Neutrophil (primary cell): ENCODE measurements around the gene PPIB.

ENCODE experiments used
- H3K27ac ChIP-seq: fragments of 200-600 bp; sonication (generic); 2 replicates; pipeline ENCODE4 v1.5.1; 2016; ENCODE audit warnings: mild to moderate bottlenecking, moderate library complexity
- H3K27me3 ChIP-seq: fragments of 200-600 bp; sonication (generic); 2 replicates; pipeline ENCODE4 v1.6.0; 2016; ENCODE audit warnings: mild to moderate bottlenecking
- H3K36me3 ChIP-seq: fragments of 200-600 bp; sonication (generic); 2 replicates; pipeline ENCODE4 v1.5.1; 2017
- H3K4me1 ChIP-seq, 2 experiments: fragments of 200-600 bp in 1 of 2; sonication (generic) in 1 of 2; 1 replicate in 1 of 2; 2 replicates in 1 of 2; pipeline versions ENCODE4 v1.5.1 to v1.6.1; 2013 to 2016; ENCODE audit warnings: low read depth in 1 of 2, low read length in 1 of 2, mild to moderate bottlenecking in 1 of 2, moderate library complexity in 1 of 2; ENCODE audit not compliant: control insufficient read depth in 1 of 2, insufficient read depth in 1 of 2
- H3K4me3 ChIP-seq, 2 experiments: fragments of 200-600 bp in 1 of 2; sonication (generic) in 1 of 2; 1 replicate in 1 of 2; 2 replicates in 1 of 2; pipeline ENCODE4 v1.5.1; 2013 to 2016; ENCODE audit warnings: low read depth in 1 of 2, low read length in 1 of 2, mild to moderate bottlenecking in 1 of 2, moderate library complexity in 1 of 2
- H3K9me3 ChIP-seq: fragments of 200-600 bp; sonication (generic); 2 replicates; pipeline ENCODE4 v1.5.1; 2016
- TF ChIP-seq, protein P1 (sequence below): fragments of 200-600 bp; sonication (generic); IDR thresholded peaks from 2 replicates; pipeline ENCODE4 v1.5.1; 2016; ENCODE audit warnings: antibody characterized with exemption

Gene PPIB

DNA sequence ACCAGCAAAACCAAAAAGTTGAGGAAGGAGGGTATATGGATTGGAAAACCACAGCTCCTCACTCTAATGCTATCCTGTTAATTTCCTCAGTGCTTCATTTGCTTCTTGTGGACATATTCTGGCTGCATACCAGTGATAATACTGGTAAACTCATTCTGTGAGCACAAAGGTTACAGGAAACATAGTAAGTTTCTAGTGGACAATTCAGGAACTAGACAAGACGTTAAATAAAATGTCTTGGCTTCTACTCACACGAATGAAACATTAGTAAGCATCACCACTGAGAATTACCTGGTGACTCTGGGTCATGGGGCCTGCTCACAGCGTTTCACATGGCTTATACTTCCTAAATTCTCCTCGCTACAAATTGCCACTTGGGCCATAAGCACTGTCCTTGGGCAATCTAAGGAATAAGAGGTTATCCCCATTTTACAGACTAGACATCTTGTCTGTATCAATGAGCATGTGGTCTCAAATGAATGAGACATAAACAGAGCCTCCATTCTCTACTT is 20.1 kb upstream of the PPIB start:
- Histone ChIP-seq H3K36me3 (peaks cover 15% of the 10 kb centered on the region), H3K9me3 (no peaks in the 10 kb centered on the region), H3K4me1 (peaks cover 6 to 10% of the 10 kb centered on the region in 2 experiments), H3K27me3 (no peaks in the 10 kb centered on the region), H3K27ac (no peak overlapping the region), H3K4me3 (no peak overlapping the region)
- TF ChIP-seq, protein P1, sequence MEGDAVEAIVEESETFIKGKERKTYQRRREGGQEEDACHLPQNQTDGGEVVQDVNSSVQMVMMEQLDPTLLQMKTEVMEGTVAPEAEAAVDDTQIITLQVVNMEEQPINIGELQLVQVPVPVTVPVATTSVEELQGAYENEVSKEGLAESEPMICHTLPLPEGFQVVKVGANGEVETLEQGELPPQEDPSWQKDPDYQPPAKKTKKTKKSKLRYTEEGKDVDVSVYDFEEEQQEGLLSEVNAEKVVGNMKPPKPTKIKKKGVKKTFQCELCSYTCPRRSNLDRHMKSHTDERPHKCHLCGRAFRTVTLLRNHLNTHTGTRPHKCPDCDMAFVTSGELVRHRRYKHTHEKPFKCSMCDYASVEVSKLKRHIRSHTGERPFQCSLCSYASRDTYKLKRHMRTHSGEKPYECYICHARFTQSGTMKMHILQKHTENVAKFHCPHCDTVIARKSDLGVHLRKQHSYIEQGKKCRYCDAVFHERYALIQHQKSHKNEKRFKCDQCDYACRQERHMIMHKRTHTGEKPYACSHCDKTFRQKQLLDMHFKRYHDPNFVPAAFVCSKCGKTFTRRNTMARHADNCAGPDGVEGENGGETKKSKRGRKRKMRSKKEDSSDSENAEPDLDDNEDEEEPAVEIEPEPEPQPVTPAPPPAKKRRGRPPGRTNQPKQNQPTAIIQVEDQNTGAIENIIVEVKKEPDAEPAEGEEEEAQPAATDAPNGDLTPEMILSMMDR = no peak

DNA sequence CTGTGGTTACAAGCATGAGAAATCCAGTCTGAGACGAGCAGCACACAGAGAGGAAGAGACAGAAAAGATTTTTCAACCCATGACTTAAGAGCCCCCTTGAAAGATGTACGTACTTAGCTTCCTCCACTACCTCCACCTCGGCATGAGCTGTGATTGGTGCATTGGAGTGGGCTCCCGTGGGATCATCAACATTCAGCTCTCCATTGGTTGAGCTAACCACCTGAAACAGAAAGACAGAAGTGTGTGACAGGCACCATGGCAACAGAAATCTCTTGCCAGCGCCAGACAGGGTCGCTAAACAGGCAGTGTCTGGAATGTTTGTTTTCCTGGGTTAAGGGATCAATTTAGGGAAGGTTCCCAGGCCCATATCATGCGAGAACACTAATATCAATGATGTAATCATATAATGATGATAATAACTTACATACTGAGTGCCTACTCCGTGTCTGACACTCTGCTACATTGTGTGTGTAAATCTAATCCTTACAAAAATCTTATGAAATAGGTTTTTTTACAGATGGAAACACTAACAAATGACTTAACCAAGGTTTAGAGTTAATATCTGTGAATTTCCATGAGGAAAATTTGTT is 17.5 kb upstream of the PPIB start:
- Histone ChIP-seq H3K4me1 (peaks cover 3 to 4% of the 10 kb centered on the region in 2 experiments), H3K36me3 (peaks cover 33% of the 10 kb centered on the region), H3K4me3 (no peak overlapping the region), H3K27me3 (no peaks in the 10 kb centered on the region), H3K9me3 (no peaks in the 10 kb centered on the region), H3K27ac (no peak overlapping the region)
- TF ChIP-seq, protein P1 = no peak

DNA sequence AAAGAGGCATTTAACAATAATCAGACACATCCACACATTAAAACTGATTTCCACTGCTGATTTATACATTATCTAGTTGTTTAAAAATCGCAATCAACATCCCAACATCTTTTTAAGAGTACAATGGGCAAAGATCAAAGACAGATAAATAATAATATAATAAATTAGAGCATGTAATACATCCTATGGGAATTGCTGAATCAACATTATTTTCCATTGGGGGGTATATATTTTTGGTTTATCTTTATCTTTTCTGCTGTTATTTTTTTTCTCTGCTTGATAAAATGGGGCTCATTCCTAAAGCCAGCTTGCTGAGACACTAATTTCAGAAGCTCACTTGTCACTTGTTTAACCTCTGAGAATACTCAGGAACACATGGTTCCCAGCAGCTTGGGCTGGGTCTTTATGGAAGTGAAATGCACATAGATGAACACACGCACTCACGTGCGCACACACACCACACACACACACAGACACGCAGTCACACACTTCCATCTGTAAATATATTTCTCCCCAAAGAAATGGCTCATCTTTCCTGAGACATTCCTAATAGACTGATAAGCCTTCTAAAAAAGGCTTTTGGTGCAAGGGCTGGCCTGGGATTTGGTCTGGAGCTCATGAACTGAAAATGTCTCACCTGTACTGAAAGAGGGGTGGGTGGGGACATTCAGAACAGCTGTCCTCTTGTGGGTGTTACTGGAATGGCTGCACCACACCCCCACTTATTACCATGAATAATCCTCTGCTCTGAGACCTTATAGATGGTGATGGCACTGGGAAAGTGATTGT is 3.5 kb upstream of the PPIB start:
- H3K9me3 ChIP-seq = no peaks in the 10 kb centered on the region
- H3K27me3 ChIP-seq = no peaks in the 10 kb centered on the region
- H3K36me3 ChIP-seq = peaks cover 14% of the 10 kb centered on the region
- peaks cover 36 to 38% of the 10 kb centered on the region in 2 experiments for H3K4me1 ChIP-seq
- H3K4me3 ChIP-seq = no peak overlapping the region
- H3K27ac ChIP-seq = no peak overlapping the region
- TF ChIP-seq, protein P1 = no peak

DNA sequence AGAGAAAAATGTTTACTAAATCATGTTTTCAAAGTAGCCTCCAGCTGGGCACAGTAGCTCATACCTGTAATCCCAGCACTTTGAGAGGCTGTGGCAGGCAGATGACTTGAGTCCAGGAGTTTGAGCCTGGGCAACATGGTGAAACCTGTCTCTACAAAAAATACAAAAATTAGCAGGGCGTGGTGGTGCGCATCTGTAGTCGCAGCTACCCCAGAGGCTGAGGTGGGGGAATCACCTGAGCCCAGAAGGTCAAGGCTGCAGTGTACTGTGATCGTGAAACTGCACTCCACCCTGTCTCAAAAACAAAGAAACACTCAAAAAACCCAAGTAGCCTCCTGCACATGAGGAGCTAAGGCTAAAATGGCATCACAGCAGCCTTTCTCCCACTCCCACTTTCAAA is 1.6 kb upstream of the PPIB start:
- Histone ChIP-seq H3K27ac (peak overlapping the region; percentile 94), H3K9me3 (no peaks in the 10 kb centered on the region), H3K4me3 (peak overlapping the region; percentile 78), H3K4me1 (peaks cover 40 to 43% of the 10 kb centered on the region in 2 experiments), H3K27me3 (no peaks in the 10 kb centered on the region), H3K36me3 (peaks cover 21% of the 10 kb centered on the region)
- TF ChIP-seq, protein P1 = no peak

DNA sequence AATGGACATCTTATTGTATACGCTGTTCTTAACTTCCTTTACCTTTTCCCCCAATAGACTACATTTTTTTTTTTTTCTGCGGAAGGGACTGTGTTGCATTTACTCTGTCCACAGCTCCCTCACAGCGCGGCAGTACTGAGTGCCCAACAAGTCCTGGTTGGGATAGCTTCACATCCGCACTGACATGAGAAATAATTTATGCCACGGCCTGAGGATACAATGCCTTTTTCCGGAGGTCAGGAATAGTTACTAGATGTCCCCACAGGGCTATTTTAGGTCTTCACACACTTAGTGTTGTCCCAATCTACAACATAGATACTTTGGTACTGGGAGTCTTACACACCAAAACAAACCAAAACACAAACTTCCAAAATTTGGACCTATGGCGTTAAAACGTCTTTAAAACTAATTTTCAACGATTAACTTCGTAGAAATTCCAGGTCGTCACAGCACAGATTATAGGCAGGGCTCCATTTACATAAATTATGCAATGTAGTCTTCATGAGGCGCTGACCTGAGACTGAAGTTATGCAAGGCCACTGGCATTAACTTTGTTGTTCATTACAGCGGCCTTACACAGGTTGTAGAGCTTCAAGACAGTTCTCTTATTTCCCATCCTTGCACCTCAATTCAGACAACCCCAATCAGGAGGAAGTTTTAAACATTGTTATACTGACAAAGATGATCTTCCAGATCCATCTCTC is 989 bp upstream of the PPIB start:
- peak overlapping the region; percentile 78 for H3K4me3 ChIP-seq
- TF ChIP-seq, protein P1 = no peak
- peaks cover 27% of the 10 kb centered on the region for H3K36me3 ChIP-seq
- no peaks in the 10 kb centered on the region for H3K9me3 ChIP-seq
- no peaks in the 10 kb centered on the region for H3K27me3 ChIP-seq
- peaks cover 40 to 43% of the 10 kb centered on the region in 2 experiments for H3K4me1 ChIP-seq
- peak overlapping the region; percentile 94 for H3K27ac ChIP-seq
